Lower lobe of right lung (tissue), 2 donors: ENCODE measurements around the gene BPIFB6. TPM values are rescaled to one million over a fixed set of nuclear protein-coding genes. Genes with fewer than 3 reads are reported as not detected.

Experiments
- ATAC-seq, 2 donors: fragments of 200-7000 bp; cut with Tn5 transposase; one replicate each; pipeline ENCODE4 v1.9.1; 2020 to 2022; ENCODE audit warnings: mild to moderate bottlenecking in 2 of 2, moderate library complexity in 2 of 2
- DNase-seq: peaks from one replicate; pipeline ENCODE4 v3.0.0-alpha.2; 2020
- H3K27ac ChIP-seq: fragments of 200-600 bp; one replicate; pipeline ENCODE4 v1.8.0; 2022
- H3K27me3 ChIP-seq: fragments of 200-600 bp; one replicate; pipeline ENCODE4 v1.8.0; 2022; ENCODE audit warnings: low read depth
- H3K36me3 ChIP-seq: fragments of 200-600 bp; one replicate; pipeline ENCODE4 v1.8.0; 2022; ENCODE audit warnings: mild to moderate bottlenecking
- H3K4me1 ChIP-seq: fragments of 200-600 bp; one replicate; pipeline ENCODE4 v1.8.0; 2022
- H3K4me3 ChIP-seq: fragments of 200-600 bp; one replicate; pipeline ENCODE4 v1.8.0; 2022; ENCODE audit warnings: mild to moderate bottlenecking
- H3K9me3 ChIP-seq: fragments of 200-600 bp; one replicate; pipeline ENCODE4 v1.8.0; 2022
- CTCF ChIP-seq: fragments of 200-600 bp; IDR thresholded peaks from one replicate; pipeline ENCODE4 v1.8.0; 2022; ENCODE audit warnings: antibody characterized with exemption, mild to moderate bottlenecking
- intact Hi-C: fragments of 100-400 bp; cut with DNase I; formaldehyde crosslinking; loops from one replicate; pipeline ENCODE4 v1.11.0; 2022
- total RNA-seq: library from RNA; stranded (reverse); fragmentation: NEBNext Ultra II Directional; extraction: Animal tissue kit (Norgen Biotek cat#: 25700); gene quantifications from one replicate; pipeline ENCODE4 v1.2.1, GENCODE V29; 2021
- donor health status: DM: no; HTN: yes; CAD: no; lungs with severe emphysema.

BPIFB6 gene
- total RNA-seq, 1 donor from 2014 or later = not detected

GRCh38 chr20:33033381-33033780 lies 1.9 kb downstream of the BPIFB6 start:
- TF ChIP-seq CTCF = no peak
- Histone ChIP-seq H3K27ac (no peak overlapping the region), H3K27me3 (peaks cover 3% of the 10 kb centered on the region), H3K9me3 (no peaks in the 10 kb centered on the region), H3K4me3 (no peak overlapping the region), H3K4me1 (no peaks in the 10 kb centered on the region), H3K36me3 (no peaks in the 10 kb centered on the region)
- no peak for ATAC-seq
- intact Hi-C loops = no loop called here
- DNase-seq = no peak

GRCh38 chr20:33034115-33034514 lies 2.7 kb downstream of the BPIFB6 start:
- no peaks in the 10 kb centered on the region for H3K36me3 ChIP-seq
- H3K4me1 ChIP-seq = no peaks in the 10 kb centered on the region
- H3K9me3 ChIP-seq = no peaks in the 10 kb centered on the region
- intact Hi-C loops = no loop called here
- H3K27me3 ChIP-seq = peaks cover under 1% of the 10 kb centered on the region
- no peak overlapping the region for H3K27ac ChIP-seq
- ATAC-seq (no peak), DNase-seq (no peak)
- TF ChIP-seq CTCF = no peak
- no peak overlapping the region for H3K4me3 ChIP-seq

GRCh38 chr20:33034901-33035492 lies 3.5 kb downstream of the BPIFB6 start:
- no peak for ATAC-seq
- intact Hi-C loops = no loop called here

GRCh38 chr20:33037456-33037855 lies 6.0 kb downstream of the BPIFB6 start:
- Histone ChIP-seq H3K9me3 (no peaks in the 10 kb centered on the region), H3K36me3 (no peaks in the 10 kb centered on the region), H3K27me3 (no peaks in the 10 kb centered on the region), H3K4me1 (no peaks in the 10 kb centered on the region), H3K27ac (no peak overlapping the region), H3K4me3 (no peak overlapping the region)
- TF ChIP-seq CTCF = no peak
- ATAC-seq (no peak), DNase-seq (no peak)
- intact Hi-C loops = no loop called here

More at GRCh38 chr20:33034901-33035492, 3.5 kb downstream of the BPIFB6 start:
- no peak for DNase-seq
- no peak for TF ChIP-seq CTCF
- no peaks in the 10 kb centered on the region for H3K27me3 ChIP-seq
- H3K4me3 ChIP-seq = no peak overlapping the region
- no peaks in the 10 kb centered on the region for H3K36me3 ChIP-seq
- no peaks in the 10 kb centered on the region for H3K9me3 ChIP-seq
- H3K4me1 ChIP-seq = no peaks in the 10 kb centered on the region
- H3K27ac ChIP-seq = no peak overlapping the region

- Histone ChIP-seq H3K36me3 (no peaks in the 10 kb centered on the region), H3K27ac (no peak overlapping the region), H3K9me3 (no peaks in the 10 kb centered on the region), H3K4me1 (no peaks in the 10 kb centered on the region), H3K27me3 (no peaks in the 10 kb centered on the region), H3K4me3 (no peak overlapping the region)
- no peak for ATAC-seq
- TF ChIP-seq CTCF = no peak
- no peak for DNase-seq
- intact Hi-C loops = no loop called here
Measured at GRCh38 chr20:33038243-33038642, 6.8 kb downstream of the BPIFB6 start.

- no peak for DNase-seq
- Histone ChIP-seq H3K36me3 (no peaks in the 10 kb centered on the region), H3K27ac (no peak overlapping the region), H3K4me1 (no peaks in the 10 kb centered on the region), H3K4me3 (no peak overlapping the region), H3K9me3 (peaks cover 3% of the 10 kb centered on the region), H3K27me3 (no peaks in the 10 kb centered on the region)
- intact Hi-C loops = no loop called here
- TF ChIP-seq CTCF = no peak
- ATAC-seq = no peak
Measured at GRCh38 chr20:33042430-33042829, 11.0 kb downstream of the BPIFB6 start.
